ENCODE results near the gene MASTL.

Gene MASTL

GRCh38 chr10:27138277-27138676, 16.9 kb upstream of the MASTL start:
- Histone ChIP-seq H3K36me3 (ENCODE audit: insufficient read depth, low read length) (peaks cover 71% of the 10 kb centered on the region), H3K79me2 (ENCODE audit: insufficient read depth, low read length) (no peaks in the 10 kb centered on the region)

GRCh38 chr10:27143686-27144085, 11.5 kb upstream of the MASTL start:
- Histone ChIP-seq H3K9me2 (ENCODE audit: low read depth, low read length) (no peaks in the 10 kb centered on the region), H3K27ac (ENCODE audit: low read depth, low read length, poor library complexity, severe bottlenecking) (no peak overlapping the region), H3F3A (ENCODE audit: insufficient read depth, low read length) (no peaks in the 10 kb centered on the region), H3K27me3 (ENCODE audit: insufficient read depth, low read length) (no peaks in the 10 kb centered on the region), H4K20me1 (ENCODE audit: insufficient read depth, low read length) (no peaks in the 10 kb centered on the region), H3K4me3 (ENCODE audit: low read depth, low read length, poor library complexity, severe bottlenecking) (no peak overlapping the region), H3K4me2 (ENCODE audit: low read length) (no peak overlapping the region), H3K79me2 (ENCODE audit: insufficient read depth, low read length) (peaks cover 10% of the 10 kb centered on the region), H3K36me3 (ENCODE audit: insufficient read depth, low read length) (peaks cover 84% of the 10 kb centered on the region), H3K9ac (ENCODE audit: low read length) (no peak overlapping the region), H3K4me1 (ENCODE audit: insufficient read depth, low read length, severe bottlenecking) (no peaks in the 10 kb centered on the region), H2AFZ (ENCODE audit: low read length) (no peak overlapping the region), H3K9me3 (ENCODE audit: low read length) (no peaks in the 10 kb centered on the region)
- TF ChIP-seq EZH2 (IDR thresholded peaks at IDR 0.05; ENCODE audit: borderline replicate concordance, low read length): no peak
- TF ChIP-seq CTCF (IDR thresholded peaks at IDR 0.05; ENCODE audit: low read length): no peak

More at GRCh38 chr10:27138277-27138676, 16.9 kb upstream of the MASTL start:
- Histone ChIP-seq H3K4me1 (ENCODE audit: insufficient read depth, low read length, severe bottlenecking) (no peaks in the 10 kb centered on the region), H3K9ac (ENCODE audit: low read length) (no peak overlapping the region), H4K20me1 (ENCODE audit: insufficient read depth, low read length) (no peaks in the 10 kb centered on the region), H3K4me2 (ENCODE audit: low read length) (no peak overlapping the region), H3K27me3 (ENCODE audit: insufficient read depth, low read length) (no peaks in the 10 kb centered on the region), H3K4me3 (ENCODE audit: low read depth, low read length, poor library complexity, severe bottlenecking) (no peak overlapping the region), H2AFZ (ENCODE audit: low read length) (no peak overlapping the region), H3K27ac (ENCODE audit: low read depth, low read length, poor library complexity, severe bottlenecking) (no peak overlapping the region), H3K9me2 (ENCODE audit: low read depth, low read length) (no peaks in the 10 kb centered on the region; the same call in 1 of the 2 replicates), H3F3A (ENCODE audit: insufficient read depth, low read length) (peaks cover 5% of the 10 kb centered on the region; the same call in 1 of the 2 replicates), H3K9me3 (ENCODE audit: low read length) (no peaks in the 10 kb centered on the region)
- no peak for TF ChIP-seq EZH2 (IDR thresholded peaks at IDR 0.05; ENCODE audit: borderline replicate concordance, low read length)
- TF ChIP-seq CTCF (IDR thresholded peaks at IDR 0.05; ENCODE audit: low read length): no peak

- H3K27me3 ChIP-seq (ENCODE audit: insufficient read depth, low read length): no peaks in the 10 kb centered on the region
- no peak overlapping the region for H3K4me2 ChIP-seq (ENCODE audit: low read length)
- H3K4me1 ChIP-seq (ENCODE audit: insufficient read depth, low read length, severe bottlenecking): no peaks in the 10 kb centered on the region
- H3K27ac ChIP-seq (ENCODE audit: low read depth, low read length, poor library complexity, severe bottlenecking): no peak overlapping the region
- no peaks in the 10 kb centered on the region for H4K20me1 ChIP-seq (ENCODE audit: insufficient read depth, low read length)
- no peak overlapping the region for H2AFZ ChIP-seq (ENCODE audit: low read length)
- no peaks in the 10 kb centered on the region for H3K9me3 ChIP-seq (ENCODE audit: low read length)
- TF ChIP-seq EZH2 (IDR thresholded peaks at IDR 0.05; ENCODE audit: borderline replicate concordance, low read length): no peak
- TF ChIP-seq CTCF (IDR thresholded peaks at IDR 0.05; ENCODE audit: low read length): no peak
- peaks cover 31% of the 10 kb centered on the region for H3K79me2 ChIP-seq (ENCODE audit: insufficient read depth, low read length)
- peaks cover 88% of the 10 kb centered on the region for H3K36me3 ChIP-seq (ENCODE audit: insufficient read depth, low read length)
- no peak overlapping the region for H3K9ac ChIP-seq (ENCODE audit: low read length)
- H3K4me3 ChIP-seq (ENCODE audit: low read depth, low read length, poor library complexity, severe bottlenecking): no peak overlapping the region
- H3K9me2 ChIP-seq (ENCODE audit: low read depth, low read length): no peaks in the 10 kb centered on the region
- no peaks in the 10 kb centered on the region for H3F3A ChIP-seq (ENCODE audit: insufficient read depth, low read length)
These were observed 9.2 kb upstream of the MASTL start for GRCh38 chr10:27145937-27146336.

Measured in OCI-LY1 (cell line).